Left ventricle myocardium inferior (tissue), 1 donor: ENCODE data around the gene RCCD1. TPM values are rescaled to one million over a fixed set of nuclear protein-coding genes. Genes with fewer than 3 reads are reported as not detected.

Experiments used
- DNase-seq: peaks from one replicate; pipeline ENCODE4 v3.0.0-alpha.2; 2020
- H3K27ac ChIP-seq: fragments of 200-600 bp; replicated peaks from 2 replicates; pipeline ENCODE4 v1.8.0; 2021
- H3K27me3 ChIP-seq: fragments of 200-600 bp; 2 replicates; pipeline ENCODE4 v1.8.0; 2021; ENCODE audit warnings: low read depth
- H3K36me3 ChIP-seq: fragments of 200-600 bp; 2 replicates; pipeline ENCODE4 v1.8.0; 2021
- H3K4me1 ChIP-seq: fragments of 200-600 bp; 2 replicates; pipeline ENCODE4 v1.8.0; 2021
- H3K4me3 ChIP-seq: fragments of 200-600 bp; 2 replicates; pipeline ENCODE4 v1.8.0; 2021; ENCODE audit warnings: mild to moderate bottlenecking, moderate library complexity
- H3K9me3 ChIP-seq: fragments of 200-600 bp; replicated peaks from 2 replicates; pipeline ENCODE4 v1.8.0; 2021
- intact Hi-C: fragments of 100-400 bp; cut with micrococcal nuclease; formaldehyde crosslinking; loops from one replicate; pipeline ENCODE4 v1.11.0; 2022
- total RNA-seq: library from RNA; stranded (reverse); fragmentation: NEBNext Ultra II Directional; extraction: Animal tissue kit (Norgen Biotek cat#: 25700); gene quantifications from one replicate; pipeline ENCODE4 v1.2.1, GENCODE V29; 2021
- TF ChIP-seq, protein P1 (sequence below): fragments of 200-600 bp; IDR thresholded peaks from 2 replicates; pipeline ENCODE4 v1.8.0; 2021; ENCODE audit warnings: antibody characterized with exemption, mild to moderate bottlenecking, borderline replicate concordance
- donor health status: DM: no; HTN: yes; CAD: no; lungs with severe emphysema.

RCCD1 gene
- total RNA-seq, 1 donor from 2014 or later = 10.9 TPM

DNA sequence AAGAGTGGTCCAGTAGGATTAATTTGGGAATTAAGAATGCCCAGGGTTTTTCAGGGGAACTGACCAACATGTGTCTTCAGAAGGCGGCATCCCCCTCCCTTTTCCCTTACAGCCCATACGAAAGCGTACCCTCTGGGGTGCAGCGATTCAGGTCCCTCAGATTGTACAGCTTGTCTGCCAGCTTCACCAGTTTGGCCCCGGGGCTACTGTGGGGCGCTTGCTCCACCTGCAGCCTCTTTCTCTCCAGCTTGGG, 23.2 kb upstream of the RCCD1 start:
- intact Hi-C loops = no loop called here
- Histone ChIP-seq H3K4me3 (peak overlapping the region; percentile 79), H3K27me3 (no peaks in the 10 kb centered on the region), H3K4me1 (peaks cover 64% of the 10 kb centered on the region), H3K36me3 (no peaks in the 10 kb centered on the region), H3K9me3 (no peaks in the 10 kb centered on the region), H3K27ac (peak overlapping the region; percentile 95)
- TF ChIP-seq, protein P1, sequence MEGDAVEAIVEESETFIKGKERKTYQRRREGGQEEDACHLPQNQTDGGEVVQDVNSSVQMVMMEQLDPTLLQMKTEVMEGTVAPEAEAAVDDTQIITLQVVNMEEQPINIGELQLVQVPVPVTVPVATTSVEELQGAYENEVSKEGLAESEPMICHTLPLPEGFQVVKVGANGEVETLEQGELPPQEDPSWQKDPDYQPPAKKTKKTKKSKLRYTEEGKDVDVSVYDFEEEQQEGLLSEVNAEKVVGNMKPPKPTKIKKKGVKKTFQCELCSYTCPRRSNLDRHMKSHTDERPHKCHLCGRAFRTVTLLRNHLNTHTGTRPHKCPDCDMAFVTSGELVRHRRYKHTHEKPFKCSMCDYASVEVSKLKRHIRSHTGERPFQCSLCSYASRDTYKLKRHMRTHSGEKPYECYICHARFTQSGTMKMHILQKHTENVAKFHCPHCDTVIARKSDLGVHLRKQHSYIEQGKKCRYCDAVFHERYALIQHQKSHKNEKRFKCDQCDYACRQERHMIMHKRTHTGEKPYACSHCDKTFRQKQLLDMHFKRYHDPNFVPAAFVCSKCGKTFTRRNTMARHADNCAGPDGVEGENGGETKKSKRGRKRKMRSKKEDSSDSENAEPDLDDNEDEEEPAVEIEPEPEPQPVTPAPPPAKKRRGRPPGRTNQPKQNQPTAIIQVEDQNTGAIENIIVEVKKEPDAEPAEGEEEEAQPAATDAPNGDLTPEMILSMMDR = no peak
- no peak for DNase-seq

DNA sequence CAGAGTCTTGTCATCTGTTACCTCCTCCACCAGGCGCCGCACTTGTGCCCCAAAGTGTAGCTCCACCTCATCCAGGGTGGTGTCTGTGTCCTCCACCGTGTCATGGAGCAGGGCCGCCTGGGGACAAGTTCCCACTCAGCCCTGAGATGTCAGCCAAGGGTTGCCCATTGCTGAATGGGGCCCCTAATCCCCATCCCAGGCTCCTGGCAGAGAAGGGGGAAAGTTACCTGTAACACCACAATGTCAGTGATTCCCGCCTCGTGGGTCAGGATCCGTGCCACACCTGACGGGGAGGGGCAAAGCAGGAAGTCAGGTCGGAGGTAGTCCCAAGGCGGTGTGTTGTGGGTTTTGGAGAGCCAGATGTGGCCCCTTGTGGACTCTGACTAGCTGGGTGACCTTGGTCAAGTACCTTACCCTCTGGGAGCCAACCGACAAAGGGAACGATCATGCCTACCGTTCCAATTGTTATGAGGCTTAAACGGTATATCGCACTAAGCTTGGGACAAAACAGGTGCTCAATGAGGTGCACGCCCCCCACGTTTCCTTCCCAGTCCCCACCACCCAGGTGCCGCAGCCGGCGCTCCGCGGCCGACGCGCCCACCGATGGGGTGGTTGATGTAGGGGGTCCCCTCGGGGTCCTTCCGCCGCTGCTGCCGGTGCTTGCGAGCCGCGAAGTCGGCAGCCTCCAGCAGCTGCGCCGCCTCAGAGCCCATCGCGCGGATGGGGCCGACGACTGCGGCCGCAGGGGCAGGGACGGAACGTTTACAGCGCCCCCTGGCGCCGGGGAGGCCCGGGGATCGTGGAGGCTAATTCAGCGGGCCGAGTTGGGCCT, 22.6 kb upstream of the RCCD1 start, which contains the start of gene HDDC3:
TSS of gene HDDC3 (minus strand) at position 722 of the 832 bp plus-strand sequence. CDS start at position 713, 9 bp downstream.
- H3K36me3 ChIP-seq = no peaks in the 10 kb centered on the region
- no peaks in the 10 kb centered on the region for H3K9me3 ChIP-seq
- DNase-seq = peak; percentile 94
- peak within 1 kb of the TSS; percentile 95 for H3K27ac ChIP-seq
- intact Hi-C loops = no loop called here
- peak within 1 kb of the TSS; percentile 79 for H3K4me3 ChIP-seq
- TF ChIP-seq, protein P1 = peak; percentile 98
- H3K27me3 ChIP-seq = no peaks in the 10 kb centered on the region
- H3K4me1 ChIP-seq = peaks cover 70% of the 10 kb centered on the region

DNA sequence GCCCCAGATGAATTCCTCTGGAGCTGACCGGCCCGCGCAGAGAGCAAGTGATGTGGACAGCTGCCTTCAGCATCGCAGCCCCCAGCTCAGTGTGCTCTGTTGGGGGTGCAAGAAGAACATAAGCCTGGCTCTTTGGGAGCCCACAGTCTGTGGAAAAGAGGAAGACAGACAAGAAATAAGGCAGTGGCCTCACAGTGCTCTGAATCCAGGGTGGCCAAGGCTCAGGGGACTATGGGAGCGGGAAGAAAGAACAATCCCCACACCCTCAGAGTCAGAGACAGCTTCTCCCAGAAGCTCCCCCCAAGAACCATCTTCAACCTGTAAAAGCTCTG, 22.1 kb upstream of the RCCD1 start:
- H3K36me3 ChIP-seq = no peaks in the 10 kb centered on the region
- peaks cover 70% of the 10 kb centered on the region for H3K4me1 ChIP-seq
- peak overlapping the region; percentile 79 for H3K4me3 ChIP-seq
- peak overlapping the region; percentile 95 for H3K27ac ChIP-seq
- H3K27me3 ChIP-seq = no peaks in the 10 kb centered on the region
- DNase-seq = no peak
- TF ChIP-seq, protein P1 = no peak
- intact Hi-C loops = no loop called here
- H3K9me3 ChIP-seq = no peaks in the 10 kb centered on the region

DNA sequence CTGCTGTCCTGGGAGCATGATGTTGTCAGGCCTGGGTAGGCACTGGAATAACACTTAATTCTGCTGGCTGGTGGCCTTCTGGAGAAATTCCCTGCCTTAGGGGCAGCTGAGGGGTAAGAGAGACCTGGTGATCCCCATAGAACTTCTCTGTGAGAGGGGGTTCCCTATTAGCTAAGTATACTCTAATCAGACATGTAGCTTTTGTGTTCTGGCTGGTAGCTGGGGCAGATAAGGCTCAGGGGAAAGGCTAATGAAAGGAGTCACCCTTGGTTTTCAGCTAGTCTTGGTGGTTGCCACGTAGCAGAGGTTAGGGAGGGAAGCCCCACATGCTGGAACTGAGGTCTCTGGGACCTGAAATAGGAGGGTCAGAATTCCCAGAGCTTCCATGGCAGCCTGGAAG, 21.4 kb upstream of the RCCD1 start:
- Histone ChIP-seq H3K36me3 (peaks cover 1% of the 10 kb centered on the region), H3K27me3 (no peaks in the 10 kb centered on the region), H3K4me3 (no peak overlapping the region), H3K4me1 (peaks cover 70% of the 10 kb centered on the region), H3K27ac (no peak overlapping the region), H3K9me3 (no peaks in the 10 kb centered on the region)
- DNase-seq = no peak
- TF ChIP-seq, protein P1 = no peak
- intact Hi-C loops = no loop called here

DNA sequence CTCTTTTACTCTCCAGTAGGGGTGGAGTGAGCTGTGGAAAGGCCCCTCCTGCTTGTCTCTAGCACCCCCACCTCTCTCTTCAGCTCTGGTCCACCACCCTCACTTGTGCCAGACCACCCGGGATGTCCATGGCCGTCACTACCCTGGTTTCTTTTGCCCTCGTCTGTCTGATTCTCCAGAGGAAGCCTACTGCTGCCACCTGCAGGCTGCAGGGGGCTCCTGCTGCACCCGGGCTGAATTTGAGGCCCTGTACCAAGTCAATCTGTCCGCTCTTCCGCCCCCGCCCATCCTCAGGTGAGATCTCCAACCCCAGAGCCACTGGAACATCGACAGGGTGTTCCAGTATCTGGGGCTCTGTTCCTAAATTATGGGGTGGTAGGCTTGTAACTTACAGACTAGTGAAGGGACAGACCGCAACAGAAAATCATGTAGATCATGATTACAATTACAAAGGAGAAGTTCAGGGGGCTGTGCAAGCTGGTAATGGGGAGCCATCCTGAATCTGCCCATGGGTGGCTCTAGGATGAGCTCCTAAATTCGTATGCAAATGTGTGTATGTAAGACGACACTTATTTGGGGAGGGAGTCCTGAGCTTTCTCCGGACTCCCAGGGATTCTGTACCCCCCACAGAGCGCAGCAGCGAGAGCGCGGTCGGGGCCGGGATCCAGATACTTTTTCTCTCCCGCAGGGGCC, 20.3 kb upstream of the RCCD1 start:
- Histone ChIP-seq H3K4me1 (peaks cover 65% of the 10 kb centered on the region), H3K4me3 (peak overlapping the region; percentile 70), H3K27ac (peak overlapping the region; percentile 74), H3K27me3 (no peaks in the 10 kb centered on the region), H3K36me3 (peaks cover 12% of the 10 kb centered on the region), H3K9me3 (no peaks in the 10 kb centered on the region)
- DNase-seq = peak; percentile 84
- intact Hi-C loops = no loop called here
- TF ChIP-seq, protein P1 = peak; percentile 95
